GM23338 (cell line): ENCODE data around the gene NCKAP5. TPM values are rescaled to one million over a fixed set of nuclear protein-coding genes. Genes with fewer than 3 reads are reported as not detected.

Experiments used
- ATAC-seq: fragments of 200-7000 bp; cut with Tn5 transposase; 3 replicates; pipeline ENCODE4 v1.9.1; 2020
- DNase-seq: peaks from one replicate; pipeline ENCODE4 v3.0.0-alpha.2; 2015; ENCODE audit warnings: low spot score
- H2AFZ ChIP-seq: fragments of 200-600 bp; sonication (generic); 2 replicates; pipeline ENCODE4 v1.8.0; 2016; ENCODE audit warnings: antibody characterized with exemption, mild to moderate bottlenecking, moderate library complexity
- H3F3A ChIP-seq: fragments of 200-600 bp; sonication (generic); replicated peaks from 2 replicates; pipeline ENCODE4 v1.8.0; 2017; ENCODE audit warnings: antibody characterized with exemption, mixed run types, low read depth
- H3K27ac ChIP-seq: fragments of 200-600 bp; sonication (generic); 2 replicates; pipeline ENCODE4 v1.6.1; 2016; ENCODE audit warnings: low read depth
- H3K27me3 ChIP-seq: fragments of 200-600 bp; sonication (generic); 2 replicates; pipeline ENCODE4 v1.8.0; 2016; ENCODE audit warnings: mild to moderate bottlenecking, mixed run types, moderate library complexity; ENCODE audit not compliant: insufficient read depth
- H3K36me3 ChIP-seq: fragments of 200-600 bp; sonication (generic); 2 replicates; pipeline ENCODE4 v1.8.0; 2016; ENCODE audit warnings: mild to moderate bottlenecking; ENCODE audit not compliant: insufficient read depth
- H3K4me1 ChIP-seq: fragments of 200-600 bp; sonication (generic); 2 replicates; pipeline ENCODE4 v1.8.0; 2016; ENCODE audit warnings: mild to moderate bottlenecking, moderate library complexity; ENCODE audit not compliant: insufficient read depth
- H3K4me2 ChIP-seq: fragments of 200-600 bp; sonication (generic); 2 replicates; pipeline ENCODE4 v1.7.1; 2017; ENCODE audit warnings: mixed run types
- H3K4me3 ChIP-seq: fragments of 200-600 bp; sonication (generic); 2 replicates; pipeline ENCODE4 v1.6.1; 2016; ENCODE audit warnings: mixed run types
- H3K79me2 ChIP-seq: fragments of 200-600 bp; sonication (generic); replicated peaks from 2 replicates; pipeline ENCODE4 v1.8.0; 2017; ENCODE audit warnings: mild to moderate bottlenecking; ENCODE audit not compliant: insufficient read depth
- H3K9me2 ChIP-seq: fragments of 200-600 bp; sonication (generic); 2 replicates; pipeline ENCODE4 v1.8.0; 2017; ENCODE audit not compliant: insufficient read depth
- H4K20me1 ChIP-seq: fragments of 200-600 bp; sonication (generic); replicated peaks from 2 replicates; pipeline ENCODE4 v1.8.0; 2017; ENCODE audit warnings: mild to moderate bottlenecking; ENCODE audit not compliant: insufficient read depth
- H3K27ac Mint-ChIP-seq: 2 replicates; pipeline ENCODE4 v1.8.0; 2020; ENCODE audit warnings: inconsistent platforms, mild to moderate bottlenecking, moderate library complexity, mixed read lengths
- H3K27me3 Mint-ChIP-seq: 3 replicates; pipeline ENCODE4 v1.8.0; 2022; ENCODE audit warnings: low read depth, mild to moderate bottlenecking, moderate library complexity, mixed read lengths, inconsistent platforms; ENCODE audit not compliant: insufficient read depth, poor library complexity
- H3K36me3 Mint-ChIP-seq: 3 replicates; pipeline ENCODE4 v1.8.0; 2021; ENCODE audit warnings: low read depth, mild to moderate bottlenecking, inconsistent platforms, moderate library complexity, mixed read lengths
- H3K4me1 Mint-ChIP-seq: 3 replicates; pipeline ENCODE4 v1.8.0; 2020; ENCODE audit warnings: mild to moderate bottlenecking, inconsistent platforms, mixed read lengths
- H3K4me3 Mint-ChIP-seq: 3 replicates; pipeline ENCODE4 v1.8.0; 2021; ENCODE audit warnings: moderate library complexity, mild to moderate bottlenecking, inconsistent platforms, mixed read lengths
- H3K9me3 Mint-ChIP-seq: 3 replicates; pipeline ENCODE4 v1.8.0; 2020; ENCODE audit warnings: moderate library complexity, mild to moderate bottlenecking, inconsistent platforms, mixed read lengths
- CTCF ChIP-seq, 2 experiments: fragments of 200-600 bp in 1 of 2; sonication (generic) in 1 of 2; conservative IDR thresholded peaks; 2 replicates each; pipeline versions ENCODE4 v1.5.1 to v1.6.1; 2016 to 2017; ENCODE audit warnings: antibody characterized with exemption in 2 of 2, low read depth in 2 of 2, mild to moderate bottlenecking in 2 of 2, moderate library complexity in 1 of 2
- EZH2 ChIP-seq: fragments of 200-600 bp; sonication (generic); IDR thresholded peaks from one replicate; pipeline ENCODE4 v1.8.0; 2017; ENCODE audit warnings: antibody characterized with exemption, mild to moderate bottlenecking, low read depth; ENCODE audit not compliant: unreplicated experiment
- EZH2phosphoT487 ChIP-seq: fragments of 200-600 bp; sonication (generic); IDR thresholded peaks from one replicate; pipeline ENCODE4 v1.8.1; 2018; ENCODE audit warnings: antibody characterized with exemption; ENCODE audit not compliant: unreplicated experiment
- JUNB ChIP-seq: IDR thresholded peaks from one replicate; pipeline ENCODE4 v1.6.1; 2016; ENCODE audit warnings: antibody characterized with exemption; ENCODE audit not compliant: unreplicated experiment
- NANOG ChIP-seq: IDR thresholded peaks from 2 replicates; pipeline ENCODE4 v1.6.1; 2016; ENCODE audit warnings: antibody characterized with exemption, borderline replicate concordance
- POLR2AphosphoS5 ChIP-seq: IDR thresholded peaks from 2 replicates; pipeline ENCODE4 v1.6.1; 2016; ENCODE audit warnings: antibody characterized with exemption, low read depth
- ZNF462 ChIP-seq: fragments of 250-450 bp; sonication (Bioruptor Pico); IDR thresholded peaks from 2 replicates; pipeline ENCODE4 v1.5.0; 2020; ENCODE audit warnings: mild to moderate bottlenecking, moderate library complexity
- polyA plus RNA-seq: library from polyadenylated mRNA; unstranded; fragments of >200 nt; fragmentation: Nextera tagmentation; extraction: Ambion mirVana; gene quantifications from 2 replicates; pipeline ENCODE4 v1.2.1, GENCODE V29; 2016
- total RNA-seq: library from RNA; depleted of rRNA; stranded (reverse); fragments of >200 nt; shearing (Covaris generic); gene quantifications from 2 replicates; pipeline ENCODE4 v1.2.3, GENCODE V29; 2014
- TF ChIP-seq, protein P1 (sequence below): IDR thresholded peaks from one replicate; pipeline ENCODE4 v1.6.1; 2018; ENCODE audit warnings: antibody characterized with exemption; ENCODE audit not compliant: unreplicated experiment
- TF ChIP-seq, protein P2 (sequence below): IDR thresholded peaks from 2 replicates; pipeline ENCODE4 v1.6.1; 2016; ENCODE audit warnings: antibody characterized with exemption

NCKAP5 gene
- total and polyA plus RNA-seq, 2 experiments from 2014 or later: 0.34 to 0.73 TPM

GRCh38 chr2:133252780-133253355, 315.4 kb downstream of the NCKAP5 start (continued):
- TF ChIP-seq EZH2: no peak
- TF ChIP-seq, protein P1, sequence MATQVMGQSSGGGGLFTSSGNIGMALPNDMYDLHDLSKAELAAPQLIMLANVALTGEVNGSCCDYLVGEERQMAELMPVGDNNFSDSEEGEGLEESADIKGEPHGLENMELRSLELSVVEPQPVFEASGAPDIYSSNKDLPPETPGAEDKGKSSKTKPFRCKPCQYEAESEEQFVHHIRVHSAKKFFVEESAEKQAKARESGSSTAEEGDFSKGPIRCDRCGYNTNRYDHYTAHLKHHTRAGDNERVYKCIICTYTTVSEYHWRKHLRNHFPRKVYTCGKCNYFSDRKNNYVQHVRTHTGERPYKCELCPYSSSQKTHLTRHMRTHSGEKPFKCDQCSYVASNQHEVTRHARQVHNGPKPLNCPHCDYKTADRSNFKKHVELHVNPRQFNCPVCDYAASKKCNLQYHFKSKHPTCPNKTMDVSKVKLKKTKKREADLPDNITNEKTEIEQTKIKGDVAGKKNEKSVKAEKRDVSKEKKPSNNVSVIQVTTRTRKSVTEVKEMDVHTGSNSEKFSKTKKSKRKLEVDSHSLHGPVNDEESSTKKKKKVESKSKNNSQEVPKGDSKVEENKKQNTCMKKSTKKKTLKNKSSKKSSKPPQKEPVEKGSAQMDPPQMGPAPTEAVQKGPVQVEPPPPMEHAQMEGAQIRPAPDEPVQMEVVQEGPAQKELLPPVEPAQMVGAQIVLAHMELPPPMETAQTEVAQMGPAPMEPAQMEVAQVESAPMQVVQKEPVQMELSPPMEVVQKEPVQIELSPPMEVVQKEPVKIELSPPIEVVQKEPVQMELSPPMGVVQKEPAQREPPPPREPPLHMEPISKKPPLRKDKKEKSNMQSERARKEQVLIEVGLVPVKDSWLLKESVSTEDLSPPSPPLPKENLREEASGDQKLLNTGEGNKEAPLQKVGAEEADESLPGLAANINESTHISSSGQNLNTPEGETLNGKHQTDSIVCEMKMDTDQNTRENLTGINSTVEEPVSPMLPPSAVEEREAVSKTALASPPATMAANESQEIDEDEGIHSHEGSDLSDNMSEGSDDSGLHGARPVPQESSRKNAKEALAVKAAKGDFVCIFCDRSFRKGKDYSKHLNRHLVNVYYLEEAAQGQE: no peak
- TF ChIP-seq, protein P2, sequence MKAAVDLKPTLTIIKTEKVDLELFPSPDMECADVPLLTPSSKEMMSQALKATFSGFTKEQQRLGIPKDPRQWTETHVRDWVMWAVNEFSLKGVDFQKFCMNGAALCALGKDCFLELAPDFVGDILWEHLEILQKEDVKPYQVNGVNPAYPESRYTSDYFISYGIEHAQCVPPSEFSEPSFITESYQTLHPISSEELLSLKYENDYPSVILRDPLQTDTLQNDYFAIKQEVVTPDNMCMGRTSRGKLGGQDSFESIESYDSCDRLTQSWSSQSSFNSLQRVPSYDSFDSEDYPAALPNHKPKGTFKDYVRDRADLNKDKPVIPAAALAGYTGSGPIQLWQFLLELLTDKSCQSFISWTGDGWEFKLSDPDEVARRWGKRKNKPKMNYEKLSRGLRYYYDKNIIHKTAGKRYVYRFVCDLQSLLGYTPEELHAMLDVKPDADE: no peak
- TF ChIP-seq NANOG: no peak
- TF ChIP-seq POLR2AphosphoS5: no peak

- Histone ChIP-seq H3F3A (no peaks in the 10 kb centered on the region), H3K36me3 (no peaks in the 10 kb centered on the region), H2AFZ (no peak overlapping the region), H3K4me3 (no peak overlapping the region), H3K4me2 (no peak overlapping the region), H3K79me2 (no peaks in the 10 kb centered on the region), H3K4me1 (no peaks in the 10 kb centered on the region), H3K27me3 (no peaks in the 10 kb centered on the region), H4K20me1 (no peaks in the 10 kb centered on the region), H3K9me2 (no peaks in the 10 kb centered on the region), H3K27ac (no peak overlapping the region)
- Mint-ChIP-seq H3K27me3 (no peaks in the 10 kb centered on the region), H3K4me3 (no peak overlapping the region), H3K4me1 (peaks cover 6% of the 10 kb centered on the region), H3K9me3 (no peaks in the 10 kb centered on the region), H3K36me3 (no peaks in the 10 kb centered on the region), H3K27ac (no peak overlapping the region)
- no peak for ATAC-seq
- no peak for TF ChIP-seq JUNB
- TF ChIP-seq ZNF462 (CRISPR knock-in tag): no peak
- no peak for TF ChIP-seq EZH2phosphoT487
- no peak for TF ChIP-seq CTCF (conservative IDR thresholded peaks at IDR 0.05; ENCODE audit: low read depth in 2 of 2)
- no peak for TF ChIP-seq EZH2
- DNase-seq: no peak
Observed at GRCh38 chr2:133249362-133249761, 318.9 kb downstream of the NCKAP5 start.
